ENCODE data around the gene HIVEP1. TPM values are rescaled to one million over a fixed set of nuclear protein-coding genes. Genes with fewer than 3 reads are reported as not detected.

Gene HIVEP1
- total RNA-seq, 1 experiment from 2014 or later, result 24.3 TPM

DNA sequence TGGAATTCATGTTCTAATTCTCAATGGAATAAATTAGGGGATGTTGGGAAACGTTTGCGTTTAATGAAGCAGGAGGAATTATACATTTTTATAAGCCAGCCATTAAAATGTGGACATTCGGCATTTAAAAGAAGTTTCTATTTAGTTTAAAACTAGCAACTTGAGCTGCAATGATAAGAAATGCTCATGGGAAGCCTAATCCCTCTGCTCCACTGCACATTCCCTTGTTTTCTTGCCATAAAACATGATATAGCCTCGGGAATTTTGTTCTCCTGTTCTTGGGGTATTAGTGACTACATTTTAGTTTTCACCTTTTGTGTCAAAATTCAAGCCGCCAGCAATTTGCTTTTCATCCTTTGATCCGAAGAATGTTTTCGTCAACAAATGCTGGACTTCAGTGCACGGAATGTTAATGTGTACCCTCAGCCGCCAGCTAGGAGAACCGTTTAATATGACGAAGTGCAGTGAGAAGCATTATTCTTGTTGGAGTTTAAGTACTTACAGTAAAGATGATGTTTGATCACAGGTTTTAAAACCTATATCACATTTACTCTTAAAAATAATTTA is 137.9 kb downstream of the HIVEP1 start:
- no peak for TF ChIP-seq ATF3 (CRISPR knock-in tag; conservative IDR thresholded peaks at IDR 0.05)
- no peak for TF ChIP-seq NFYB (CRISPR knock-in tag; conservative IDR thresholded peaks at IDR 0.05; ENCODE audit: low read depth)
- no peak for TF ChIP-seq NR1H2 (CRISPR knock-in tag; IDR thresholded peaks at IDR 0.05)
- TF ChIP-seq ZNF232 (CRISPR knock-in tag; IDR thresholded peaks at IDR 0.05), result no peak
- TF ChIP-seq MXD4 (CRISPR knock-in tag; IDR thresholded peaks at IDR 0.05; ENCODE audit: borderline replicate concordance), result no peak
- no peak for TF ChIP-seq JUN (CRISPR knock-in tag; IDR thresholded peaks at IDR 0.05)
- TF ChIP-seq ESRRA (CRISPR knock-in tag; IDR thresholded peaks at IDR 0.05; ENCODE audit: borderline replicate concordance), result no peak
- no peak for TF ChIP-seq E2F5 (CRISPR knock-in tag; IDR thresholded peaks at IDR 0.05)
- no peak for TF ChIP-seq FOXK1 (CRISPR knock-in tag; IDR thresholded peaks at IDR 0.05)
- no peak for TF ChIP-seq MYBL2 (CRISPR knock-in tag; IDR thresholded peaks at IDR 0.05)
- no peak for TF ChIP-seq FOXP1 (CRISPR knock-in tag; IDR thresholded peaks at IDR 0.05; ENCODE audit: borderline replicate concordance)
- no peak for TF ChIP-seq ZBTB21 (CRISPR knock-in tag; IDR thresholded peaks at IDR 0.05; ENCODE audit: borderline replicate concordance)
- TF ChIP-seq TP53 (CRISPR knock-in tag; IDR thresholded peaks at IDR 0.05), result no peak
- no peak for TF ChIP-seq USF1 (CRISPR knock-in tag; IDR thresholded peaks at IDR 0.05)
- TF ChIP-seq, protein P1, sequence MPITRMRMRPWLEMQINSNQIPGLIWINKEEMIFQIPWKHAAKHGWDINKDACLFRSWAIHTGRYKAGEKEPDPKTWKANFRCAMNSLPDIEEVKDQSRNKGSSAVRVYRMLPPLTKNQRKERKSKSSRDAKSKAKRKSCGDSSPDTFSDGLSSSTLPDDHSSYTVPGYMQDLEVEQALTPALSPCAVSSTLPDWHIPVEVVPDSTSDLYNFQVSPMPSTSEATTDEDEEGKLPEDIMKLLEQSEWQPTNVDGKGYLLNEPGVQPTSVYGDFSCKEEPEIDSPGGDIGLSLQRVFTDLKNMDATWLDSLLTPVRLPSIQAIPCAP (CRISPR knock-in tag; IDR thresholded peaks at IDR 0.05), result no peak
- CTCF ChIA-PET, result interaction anchor here (0.9 to 1.9 kb wide), 3 partner anchors 84 to 140 kb away, joined by 3 to 5 read pairs (median 3); partner anchors contain the start of gene EDN1
- Mint-ChIP-seq H3K27me3 (ENCODE audit: low read depth) (no peaks in the 10 kb centered on the region), H3K27ac (0 out of 2 replicates have a peak overlapping the region, but pooled peaks have one; percentile 29), H3K9me3 (no peaks in the 10 kb centered on the region), H3K4me1 (peaks cover 7% of the 10 kb centered on the region), H3K4me3 (no peak overlapping the region), H3K36me3 (no peaks in the 10 kb centered on the region)
- DNase-seq (ENCODE audit: low spot score) (no peak), ATAC-seq (no peak)
- POLR2A ChIA-PET, result no interaction called here

GRCh38 chr6:12150812-12151432 is 138.8 kb downstream of the HIVEP1 start:
- Mint-ChIP-seq H3K4me3 (no peak overlapping the region), H3K27me3 (ENCODE audit: low read depth) (no peaks in the 10 kb centered on the region), H3K9me3 (no peaks in the 10 kb centered on the region), H3K36me3 (no peaks in the 10 kb centered on the region), H3K4me1 (peaks cover 7% of the 10 kb centered on the region), H3K27ac (no peak overlapping the region)
- POLR2A ChIA-PET, result no interaction called here
- CTCF ChIA-PET, result interaction anchor here (1.0 to 1.9 kb wide), 2 partner anchors 83 to 139 kb away, joined by 3 to 5 read pairs; partner anchors contain the start of gene EDN1
- peak; percentile 70 for DNase-seq (ENCODE audit: low spot score)
- ATAC-seq, result peak; percentile 87
- TF ChIP-seq, protein P2, sequence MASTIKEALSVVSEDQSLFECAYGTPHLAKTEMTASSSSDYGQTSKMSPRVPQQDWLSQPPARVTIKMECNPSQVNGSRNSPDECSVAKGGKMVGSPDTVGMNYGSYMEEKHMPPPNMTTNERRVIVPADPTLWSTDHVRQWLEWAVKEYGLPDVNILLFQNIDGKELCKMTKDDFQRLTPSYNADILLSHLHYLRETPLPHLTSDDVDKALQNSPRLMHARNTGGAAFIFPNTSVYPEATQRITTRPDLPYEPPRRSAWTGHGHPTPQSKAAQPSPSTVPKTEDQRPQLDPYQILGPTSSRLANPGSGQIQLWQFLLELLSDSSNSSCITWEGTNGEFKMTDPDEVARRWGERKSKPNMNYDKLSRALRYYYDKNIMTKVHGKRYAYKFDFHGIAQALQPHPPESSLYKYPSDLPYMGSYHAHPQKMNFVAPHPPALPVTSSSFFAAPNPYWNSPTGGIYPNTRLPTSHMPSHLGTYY (CRISPR knock-in tag; IDR thresholded peaks at IDR 0.05), result no peak
- no peak for TF ChIP-seq CTCF (IDR thresholded peaks at IDR 0.05)
- no peak for TF ChIP-seq JUN (CRISPR knock-in tag; IDR thresholded peaks at IDR 0.05)
- TF ChIP-seq JAZF1 (CRISPR knock-in tag; IDR thresholded peaks at IDR 0.05), result no peak
- TF ChIP-seq, protein P3, sequence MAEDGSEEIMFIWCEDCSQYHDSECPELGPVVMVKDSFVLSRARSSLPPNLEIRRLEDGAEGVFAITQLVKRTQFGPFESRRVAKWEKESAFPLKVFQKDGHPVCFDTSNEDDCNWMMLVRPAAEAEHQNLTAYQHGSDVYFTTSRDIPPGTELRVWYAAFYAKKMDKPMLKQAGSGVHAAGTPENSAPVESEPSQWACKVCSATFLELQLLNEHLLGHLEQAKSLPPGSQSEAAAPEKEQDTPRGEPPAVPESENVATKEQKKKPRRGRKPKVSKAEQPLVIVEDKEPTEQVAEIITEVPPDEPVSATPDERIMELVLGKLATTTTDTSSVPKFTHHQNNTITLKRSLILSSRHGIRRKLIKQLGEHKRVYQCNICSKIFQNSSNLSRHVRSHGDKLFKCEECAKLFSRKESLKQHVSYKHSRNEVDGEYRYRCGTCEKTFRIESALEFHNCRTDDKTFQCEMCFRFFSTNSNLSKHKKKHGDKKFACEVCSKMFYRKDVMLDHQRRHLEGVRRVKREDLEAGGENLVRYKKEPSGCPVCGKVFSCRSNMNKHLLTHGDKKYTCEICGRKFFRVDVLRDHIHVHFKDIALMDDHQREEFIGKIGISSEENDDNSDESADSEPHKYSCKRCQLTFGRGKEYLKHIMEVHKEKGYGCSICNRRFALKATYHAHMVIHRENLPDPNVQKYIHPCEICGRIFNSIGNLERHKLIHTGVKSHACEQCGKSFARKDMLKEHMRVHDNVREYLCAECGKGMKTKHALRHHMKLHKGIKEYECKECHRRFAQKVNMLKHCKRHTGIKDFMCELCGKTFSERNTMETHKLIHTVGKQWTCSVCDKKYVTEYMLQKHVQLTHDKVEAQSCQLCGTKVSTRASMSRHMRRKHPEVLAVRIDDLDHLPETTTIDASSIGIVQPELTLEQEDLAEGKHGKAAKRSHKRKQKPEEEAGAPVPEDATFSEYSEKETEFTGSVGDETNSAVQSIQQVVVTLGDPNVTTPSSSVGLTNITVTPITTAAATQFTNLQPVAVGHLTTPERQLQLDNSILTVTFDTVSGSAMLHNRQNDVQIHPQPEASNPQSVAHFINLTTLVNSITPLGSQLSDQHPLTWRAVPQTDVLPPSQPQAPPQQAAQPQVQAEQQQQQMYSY (CRISPR knock-in tag; IDR thresholded peaks at IDR 0.05), result no peak
- TF ChIP-seq, protein P4, sequence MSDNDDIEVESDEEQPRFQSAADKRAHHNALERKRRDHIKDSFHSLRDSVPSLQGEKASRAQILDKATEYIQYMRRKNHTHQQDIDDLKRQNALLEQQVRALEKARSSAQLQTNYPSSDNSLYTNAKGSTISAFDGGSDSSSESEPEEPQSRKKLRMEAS (CRISPR knock-in tag; IDR thresholded peaks at IDR 0.05), result no peak
- no peak for TF ChIP-seq E2F4 (CRISPR knock-in tag; IDR thresholded peaks at IDR 0.05; ENCODE audit: borderline replicate concordance, low read depth)
- no peak for TF ChIP-seq E2F1 (CRISPR knock-in tag; IDR thresholded peaks at IDR 0.05)

Measured in WTC11 (cell line).